Naive thymus-derived CD8-positive, alpha-beta T cell (primary cell): ENCODE data around the gene RDH16. TPM values are rescaled to one million over a fixed set of nuclear protein-coding genes. Genes with fewer than 3 reads are reported as not detected.
"Not testable (repeated sequence)": the region's sequence is repeated elsewhere in the genome, so short reads cannot be mapped to it uniquely, and the experiment has no call there.

ENCODE experiments used
- ATAC-seq, 2 donors: fragments of 150-1000 bp; cut with Tn5 transposase in 1 of 2; sonication (Bioruptor Pico), chemical (Tn5 transposase) in 1 of 2; 1 replicate in 1 of 2; 2 replicates in 1 of 2; pipeline ENCODE4 v1.10.0; 2021; ENCODE audit warnings: mild to moderate bottlenecking in 2 of 2, moderate library complexity in 2 of 2
- POLR2A ChIA-PET: fragments of 350-600 bp; sonication (Branson Sonifier 250); formaldehyde crosslinking; loops from one replicate; lab custom pipeline; 2021; ENCODE audit warnings: antibody characterized with exemption; lab: Charles Lee
- DNase-seq, 10 donors: peaks; one replicate each; pipeline versions ENCODE4 v3.0.0 to v3.0.0-alpha.2; 2020 to 2022
- H3K27ac Mint-ChIP-seq, 10 donors: one replicate each; pipeline ENCODE4 v1.8.0; 2020 to 2022; ENCODE audit warnings: mild to moderate bottlenecking in 10 of 10, mixed read lengths in 10 of 10, moderate library complexity in 4 of 10, inconsistent platforms in 1 of 10
- H3K27me3 Mint-ChIP-seq, 5 donors: one replicate each; pipeline ENCODE4 v1.8.0; 2021 to 2022; ENCODE audit warnings: mixed read lengths in 5 of 5
- H3K36me3 Mint-ChIP-seq, 3 donors: one replicate each; pipeline ENCODE4 v1.8.0; 2020 to 2022; ENCODE audit warnings: mixed read lengths in 3 of 3, mild to moderate bottlenecking in 2 of 3, inconsistent platforms in 1 of 3
- H3K4me1 Mint-ChIP-seq, 4 donors: one replicate each; pipeline ENCODE4 v1.8.0; 2021 to 2022; ENCODE audit warnings: mixed read lengths in 4 of 4
- H3K4me3 Mint-ChIP-seq, 10 donors: one replicate each; pipeline ENCODE4 v1.8.0; 2020 to 2022; ENCODE audit warnings: mild to moderate bottlenecking in 10 of 10, mixed read lengths in 10 of 10, moderate library complexity in 6 of 10, inconsistent platforms in 1 of 10
- H3K9me3 Mint-ChIP-seq, 9 donors: one replicate each; pipeline ENCODE4 v1.8.0; 2020 to 2022; ENCODE audit warnings: mixed read lengths in 9 of 9, mild to moderate bottlenecking in 3 of 9, inconsistent platforms in 1 of 9, moderate library complexity in 1 of 9
- polyA plus RNA-seq, 3 donors: library from polyadenylated mRNA; unstranded; fragments of 300-500 nt; fragmentation: Illumina TruSeq; gene quantifications; one replicate each; pipeline ENCODE4 v1.2.3, GENCODE V29; 2021
- total RNA-seq, 8 experiments: library from RNA in 2 of 8; stranded (reverse) in 2 of 8; gene quantifications; one replicate each; pipeline ENCODE4 v1.2.3 and lab custom pipeline; 2021 to 2026

Gene RDH16
- total and polyA plus RNA-seq, 5 experiments from 2014 or later: 0.08 to 1.7 (median 1.6) TPM; not detected in 2

DNA sequence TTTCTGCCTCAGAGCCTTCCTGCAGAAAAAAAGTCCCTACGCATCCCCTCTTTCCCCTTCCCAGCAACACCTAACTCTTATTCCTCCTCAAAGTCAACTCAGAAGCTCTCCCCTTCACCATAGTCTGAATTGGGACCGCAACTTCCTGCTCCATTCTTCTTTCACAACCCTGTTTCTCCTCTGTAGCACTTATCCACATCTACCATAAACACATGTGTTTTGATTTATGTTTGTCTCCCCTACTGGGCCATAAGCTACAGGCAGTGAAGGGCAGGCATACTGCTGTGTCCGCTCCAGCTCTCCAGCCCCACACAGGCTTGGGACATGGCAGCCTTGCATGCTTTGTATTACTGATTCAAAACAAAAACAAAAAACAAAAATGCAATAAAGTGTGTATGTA lies 29.1 kb downstream of the RDH16 start:
- no peak overlapping the region for H3K4me3 Mint-ChIP-seq
- peaks cover 0 to 6% (median 0%) of the 10 kb centered on the region in 5 donors for H3K27me3 Mint-ChIP-seq
- POLR2A ChIA-PET: no interaction called here
- H3K36me3 Mint-ChIP-seq: no peaks in the 10 kb centered on the region
- no peaks in the 10 kb centered on the region for H3K9me3 Mint-ChIP-seq
- H3K4me1 Mint-ChIP-seq: peaks cover 6 to 13% (median 11%) of the 10 kb centered on the region in 4 donors
- no peak for ATAC-seq
- peak overlapping the region in 2 of 10 donors; percentile 5 to 66 for H3K27ac Mint-ChIP-seq
- no peak for DNase-seq

GRCh38 chr12:56927281-56927680 lies 30.1 kb downstream of the RDH16 start:
- H3K27ac Mint-ChIP-seq: no peak overlapping the region
- peaks cover 6 to 13% (median 11%) of the 10 kb centered on the region in 4 donors for H3K4me1 Mint-ChIP-seq
- ATAC-seq: no peak
- peaks cover 0 to 6% (median 0%) of the 10 kb centered on the region in 5 donors for H3K27me3 Mint-ChIP-seq
- POLR2A ChIA-PET: no interaction called here
- no peak overlapping the region for H3K4me3 Mint-ChIP-seq
- no peak for DNase-seq
- no peaks in the 10 kb centered on the region for H3K36me3 Mint-ChIP-seq
- no peaks in the 10 kb centered on the region for H3K9me3 Mint-ChIP-seq

- no peaks in the 10 kb centered on the region for H3K4me1 Mint-ChIP-seq
- no peak overlapping the region for H3K27ac Mint-ChIP-seq
- H3K9me3 Mint-ChIP-seq: peaks cover 2 to 25% (median 10%) of the 10 kb centered on the region in 9 donors
- DNase-seq (no peak), ATAC-seq (no peak)
- peaks cover 0 to 2% (median 0%) of the 10 kb centered on the region in 5 donors for H3K27me3 Mint-ChIP-seq
- POLR2A ChIA-PET: no interaction called here
- H3K36me3 Mint-ChIP-seq: peaks cover 0 to 18% (median 4%) of the 10 kb centered on the region in 3 donors
- no peak overlapping the region for H3K4me3 Mint-ChIP-seq
Measured at GRCh38 chr12:56922031-56922430, 35.4 kb downstream of the RDH16 start.

GRCh38 chr12:56921346-56921745 lies 36.1 kb downstream of the RDH16 start:
- Mint-ChIP-seq H3K36me3 (peaks cover 0 to 18% (median 4%) of the 10 kb centered on the region in 3 donors), H3K9me3 (peaks cover 2 to 25% (median 10%) of the 10 kb centered on the region in 9 donors), H3K27me3 (peaks cover 0 to 6% (median 2%) of the 10 kb centered on the region in 5 donors), H3K27ac (no peak overlapping the region), H3K4me1 (no peaks in the 10 kb centered on the region), H3K4me3 (no peak overlapping the region)
- DNase-seq (no peak), ATAC-seq (no peak)
- POLR2A ChIA-PET: no interaction called here

GRCh38 chr12:56918139-56918538 lies 39.3 kb downstream of the RDH16 start:
- H3K27me3 Mint-ChIP-seq, H3K27ac Mint-ChIP-seq, DNase-seq, H3K4me3 Mint-ChIP-seq, POLR2A ChIA-PET, ATAC-seq, H3K4me1 Mint-ChIP-seq: not testable (repeated sequence)
- Mint-ChIP-seq H3K9me3 (peaks cover 2 to 25% (median 10%) of the 10 kb centered on the region in 9 donors), H3K36me3 (peaks cover 0 to 18% (median 6%) of the 10 kb centered on the region in 3 donors)

DNA sequence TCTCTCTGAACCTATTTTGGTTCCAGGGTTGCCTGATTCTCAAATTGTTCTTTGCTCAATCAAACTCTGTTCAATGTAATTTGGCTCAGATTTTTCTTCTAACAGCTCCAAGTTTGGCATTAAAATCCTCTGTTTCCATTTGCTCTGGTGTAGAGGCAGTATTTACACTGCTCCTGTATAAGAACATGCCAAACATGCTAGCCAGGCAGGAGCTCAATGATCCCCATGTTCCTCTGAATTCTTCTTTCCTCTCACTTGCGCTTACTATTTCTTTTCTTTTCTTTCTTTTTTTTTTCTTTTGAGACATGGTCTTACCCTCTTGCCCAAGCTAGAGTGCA lies 40.4 kb downstream of the RDH16 start:
- Mint-ChIP-seq H3K4me1 (no peaks in the 10 kb centered on the region), H3K4me3 (no peak overlapping the region), H3K27me3 (peaks cover 4 to 8% (median 5%) of the 10 kb centered on the region in 5 donors), H3K36me3 (peaks cover 0 to 18% (median 9%) of the 10 kb centered on the region in 3 donors), H3K27ac (no peak overlapping the region), H3K9me3 (peaks cover 2 to 25% (median 10%) of the 10 kb centered on the region in 9 donors)
- DNase-seq (no peak), ATAC-seq (no peak)
- POLR2A ChIA-PET: no interaction called here

DNA sequence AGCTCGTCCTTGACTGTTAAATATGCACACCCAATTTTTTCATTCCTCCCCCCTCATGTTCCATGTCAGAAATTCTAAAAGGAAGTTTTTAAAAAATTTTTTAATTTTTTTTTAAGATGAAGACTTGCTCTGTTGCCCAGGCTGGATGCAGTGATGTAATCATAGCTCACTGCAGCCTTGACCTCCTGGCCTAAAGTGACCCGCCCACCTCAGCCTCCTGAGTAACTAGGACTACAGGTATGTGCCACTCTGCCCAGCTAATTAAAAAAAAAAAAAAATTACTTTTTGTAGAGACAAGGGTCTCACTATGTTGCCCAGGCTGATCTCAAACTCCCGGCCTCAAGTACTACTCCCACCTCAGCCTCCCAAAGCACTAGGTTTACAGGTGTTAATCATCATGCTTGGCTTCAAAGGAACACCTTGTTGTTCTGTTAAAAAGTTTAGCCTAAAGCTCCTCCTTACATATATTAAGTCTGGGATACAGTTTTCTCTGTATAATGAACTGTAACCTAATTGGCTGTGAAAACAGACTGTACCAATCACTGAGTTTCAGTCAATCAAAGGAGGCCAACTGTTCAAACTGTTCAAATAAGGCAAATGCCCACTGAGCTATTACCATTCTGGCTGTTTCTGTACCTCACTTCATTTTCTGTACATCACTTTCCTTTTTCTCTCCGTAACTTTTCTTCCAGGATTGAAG lies 41.0 kb downstream of the RDH16 start:
- Mint-ChIP-seq H3K4me3 (no peak overlapping the region), H3K9me3 (peaks cover 2 to 24% (median 12%) of the 10 kb centered on the region in 9 donors), H3K36me3 (peaks cover 0 to 18% (median 9%) of the 10 kb centered on the region in 3 donors), H3K27ac (no peak overlapping the region), H3K4me1 (no peaks in the 10 kb centered on the region), H3K27me3 (peaks cover 7 to 10% (median 9%) of the 10 kb centered on the region in 5 donors)
- POLR2A ChIA-PET: no interaction called here
- DNase-seq (no peak), ATAC-seq (no peak)

DNA sequence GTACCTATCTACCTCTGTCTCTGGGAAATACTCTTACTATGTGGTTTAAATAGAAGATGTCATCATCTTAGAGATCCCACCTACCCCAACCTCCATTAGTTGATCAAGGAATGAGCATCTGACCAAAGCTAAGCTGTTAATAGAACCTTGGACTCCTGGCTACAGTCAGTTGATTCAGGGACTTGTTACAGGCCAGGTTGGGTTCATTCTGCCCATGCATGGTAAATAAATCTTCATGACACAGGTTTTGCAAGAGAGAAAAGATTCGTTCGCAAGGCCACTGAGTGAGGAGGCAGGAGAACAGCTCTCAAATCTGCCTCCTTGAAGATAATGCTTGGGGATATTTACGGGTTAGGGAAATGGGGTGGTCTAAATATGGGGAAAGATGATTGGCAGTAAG lies 42.7 kb downstream of the RDH16 start:
- Mint-ChIP-seq H3K27ac (no peak overlapping the region), H3K9me3 (peaks cover 0 to 28% (median 8%) of the 10 kb centered on the region in 9 donors), H3K27me3 (peaks cover 7 to 16% (median 13%) of the 10 kb centered on the region in 5 donors), H3K4me3 (no peak overlapping the region), H3K36me3 (peaks cover 0 to 22% (median 5%) of the 10 kb centered on the region in 3 donors), H3K4me1 (no peaks in the 10 kb centered on the region)
- DNase-seq (no peak), ATAC-seq (no peak)
- POLR2A ChIA-PET: no interaction called here

GRCh38 chr12:56914256-56914655 lies 43.2 kb downstream of the RDH16 start:
- POLR2A ChIA-PET: no interaction called here

GRCh38 chr12:56909403-56909802 lies 48.0 kb downstream of the RDH16 start:
- H3K4me3 Mint-ChIP-seq, H3K4me1 Mint-ChIP-seq, ATAC-seq, DNase-seq, H3K27ac Mint-ChIP-seq, POLR2A ChIA-PET: not testable (repeated sequence)
- Mint-ChIP-seq H3K27me3 (peaks cover 0 to 16% (median 12%) of the 10 kb centered on the region in 5 donors), H3K9me3 (peaks cover 0 to 34% (median 11%) of the 10 kb centered on the region in 9 donors), H3K36me3 (peaks cover 2 to 19% (median 10%) of the 10 kb centered on the region in 3 donors)

More at GRCh38 chr12:56914256-56914655, 43.2 kb downstream of the RDH16 start:
- Mint-ChIP-seq H3K9me3 (peaks cover 0 to 29% (median 11%) of the 10 kb centered on the region in 9 donors), H3K27ac (no peak overlapping the region), H3K4me3 (no peak overlapping the region), H3K4me1 (no peaks in the 10 kb centered on the region), H3K36me3 (peaks cover 2 to 24% (median 5%) of the 10 kb centered on the region in 3 donors), H3K27me3 (peaks cover 7 to 16% (median 13%) of the 10 kb centered on the region in 5 donors)
- ATAC-seq (no peak), DNase-seq (no peak)

DNA sequence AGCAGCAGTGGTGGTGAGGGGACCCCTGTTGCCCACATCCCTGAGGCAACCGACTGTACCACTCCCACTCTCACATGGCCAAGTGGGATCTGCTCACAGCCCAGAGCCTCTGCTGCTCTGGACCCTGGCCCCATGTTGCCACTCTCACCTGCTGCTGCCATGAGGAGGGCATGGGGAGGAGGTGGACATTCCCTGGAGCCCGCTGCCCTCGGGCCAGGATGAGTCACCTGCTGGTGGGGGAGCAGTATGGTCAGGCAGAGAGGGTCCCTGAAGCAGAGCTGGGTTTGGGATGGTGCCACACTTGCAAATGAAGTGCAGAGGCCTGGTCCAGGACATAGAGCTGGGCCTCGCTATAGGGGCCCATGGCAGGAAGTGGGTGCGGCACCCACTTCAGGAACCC lies 49.3 kb downstream of the RDH16 start:
- Mint-ChIP-seq H3K4me3 (no peak overlapping the region), H3K9me3 (peaks cover 2 to 42% (median 17%) of the 10 kb centered on the region in 9 donors), H3K27ac (no peak overlapping the region), H3K4me1 (no peaks in the 10 kb centered on the region), H3K27me3 (peaks cover 0 to 16% (median 12%) of the 10 kb centered on the region in 5 donors), H3K36me3 (peaks cover 2 to 22% (median 9%) of the 10 kb centered on the region in 3 donors)
- no peak for DNase-seq
- no peak for ATAC-seq
- POLR2A ChIA-PET: no interaction called here

GRCh38 chr12:56905852-56906251 lies 51.6 kb downstream of the RDH16 start:
- POLR2A ChIA-PET: no interaction called here
- H3K4me3 Mint-ChIP-seq: no peak overlapping the region
- H3K36me3 Mint-ChIP-seq: peaks cover 2 to 32% (median 15%) of the 10 kb centered on the region in 3 donors
- H3K9me3 Mint-ChIP-seq: peaks cover 9 to 59% (median 34%) of the 10 kb centered on the region in 9 donors
- no peak for ATAC-seq
- peaks cover 0 to 8% (median under 1%) of the 10 kb centered on the region in 5 donors for H3K27me3 Mint-ChIP-seq
- no peak overlapping the region for H3K27ac Mint-ChIP-seq
- no peak for DNase-seq
- no peaks in the 10 kb centered on the region for H3K4me1 Mint-ChIP-seq

DNA sequence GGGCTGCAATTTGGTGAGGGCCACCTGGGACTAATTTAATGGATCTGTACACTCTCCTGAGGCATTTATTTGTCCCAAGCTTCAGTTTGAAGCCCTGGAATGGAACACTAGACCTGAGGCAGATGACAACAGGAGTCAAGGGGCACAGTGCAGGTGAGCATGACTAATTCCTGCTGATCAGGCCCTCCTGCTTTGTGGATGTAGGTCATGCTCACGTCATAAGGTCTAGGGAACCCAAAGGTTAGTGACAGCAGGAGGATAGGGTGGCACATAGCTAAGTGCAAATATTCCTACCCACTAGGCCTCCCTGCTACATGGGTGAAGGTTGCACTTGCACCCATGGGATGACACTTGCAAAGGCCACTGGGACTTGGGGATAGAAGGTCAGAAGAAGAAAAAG lies 54.0 kb downstream of the RDH16 start:
- Mint-ChIP-seq H3K36me3 (peaks cover 0 to 25% (median 17%) of the 10 kb centered on the region in 3 donors), H3K27me3 (peaks cover 0 to 6% (median 0%) of the 10 kb centered on the region in 5 donors), H3K27ac (no peak overlapping the region), H3K9me3 (peaks cover 9 to 63% (median 27%) of the 10 kb centered on the region in 9 donors), H3K4me1 (no peaks in the 10 kb centered on the region), H3K4me3 (no peak overlapping the region)
- no peak for DNase-seq
- POLR2A ChIA-PET: no interaction called here
- ATAC-seq: no peak
